Stimulated activated CD4-positive, alpha-beta T cell treated with anti-CD3 and anti-CD28 coated beads, TNF-alpha, amount 100 ng/mL, for 24 hours (primary cell): ENCODE results near the gene HNRNPLL.
A peak's percentile ranks its signal among the peaks of the same experiment; 100 is the strongest.
"Not testable (repeated sequence)": the region's sequence is repeated elsewhere in the genome, so short reads cannot be mapped to it uniquely, and the experiment has no call there.

Experiments used
- DNase-seq, 3 experiments: peaks; one replicate each; pipeline ENCODE4 v3.0.0-alpha.2; 2020; ENCODE audit warnings: low read depth in 3 of 3

The HNRNPLL gene

DNA sequence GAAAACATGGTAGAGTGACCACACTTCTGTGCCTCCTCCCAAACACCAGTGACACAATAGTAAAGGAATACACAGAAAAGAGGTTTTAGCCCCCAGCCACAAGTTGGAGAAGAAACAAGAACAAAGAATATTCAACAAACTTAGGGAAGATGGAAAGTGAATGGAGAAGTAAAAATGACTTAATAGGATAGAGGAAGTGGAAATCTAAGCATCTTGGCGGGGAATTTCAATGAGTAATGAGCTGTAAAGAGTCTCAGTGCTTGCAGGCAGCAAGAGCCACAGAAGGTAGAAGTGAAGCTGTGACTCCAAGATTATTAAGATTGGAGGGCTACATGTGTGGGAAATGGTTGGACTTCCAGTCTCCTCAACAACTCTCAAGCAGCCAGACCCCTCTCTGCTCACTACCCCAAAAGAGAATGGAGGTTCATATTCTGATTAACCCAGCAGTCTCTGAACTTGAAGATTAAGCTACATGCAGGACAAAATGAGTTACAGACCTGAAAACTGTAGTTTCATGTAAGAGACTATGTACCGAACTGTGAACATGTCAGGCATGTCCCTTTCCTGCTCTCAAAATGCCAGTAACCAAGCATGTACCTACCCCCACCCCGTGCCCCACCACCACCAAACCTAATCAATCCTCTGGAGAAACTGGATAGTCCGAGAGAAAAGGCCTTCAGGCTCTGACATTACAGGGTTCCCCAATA is 16.9 kb upstream of the HNRNPLL start:
- DNase-seq: no peak

DNA sequence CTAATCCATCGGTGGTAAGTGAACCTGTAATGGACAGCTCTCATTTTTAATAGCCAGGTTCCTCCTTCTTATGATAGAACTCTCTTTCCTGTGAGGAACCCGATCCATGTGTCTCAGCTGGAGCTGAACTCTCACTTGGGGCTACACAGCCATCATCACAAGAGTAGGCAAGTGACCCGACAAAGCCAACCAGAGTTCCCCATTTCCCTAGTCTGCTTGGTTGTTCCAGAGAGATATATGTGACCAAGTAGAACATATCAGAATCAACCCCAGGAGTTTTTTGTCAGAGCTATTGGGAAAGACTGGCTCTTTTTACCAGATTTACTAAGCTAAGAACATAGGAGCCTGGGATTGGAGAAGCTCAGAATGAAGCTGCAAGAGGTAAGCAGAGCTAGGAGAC is 14.6 kb upstream of the HNRNPLL start:
- DNase-seq: no peak

DNA sequence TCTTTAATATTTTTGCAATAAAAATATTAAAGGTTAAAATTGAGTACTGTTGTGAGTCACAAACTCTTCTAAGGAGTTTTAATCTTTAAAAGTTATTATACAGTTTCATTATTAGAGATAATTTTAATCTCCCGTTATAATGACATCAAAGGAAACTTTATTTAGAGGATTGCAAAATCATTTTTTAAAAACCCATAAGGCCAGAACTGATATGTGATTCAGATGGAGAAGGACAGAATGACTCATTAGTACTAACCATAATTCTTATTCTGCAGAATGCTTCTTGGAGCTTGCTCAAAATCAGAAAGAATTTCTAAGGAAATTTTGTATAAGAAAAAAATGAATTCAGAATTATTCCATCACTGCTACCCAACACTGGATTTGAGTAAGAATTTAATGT is 12.5 kb upstream of the HNRNPLL start:
- no peak for DNase-seq

DNA sequence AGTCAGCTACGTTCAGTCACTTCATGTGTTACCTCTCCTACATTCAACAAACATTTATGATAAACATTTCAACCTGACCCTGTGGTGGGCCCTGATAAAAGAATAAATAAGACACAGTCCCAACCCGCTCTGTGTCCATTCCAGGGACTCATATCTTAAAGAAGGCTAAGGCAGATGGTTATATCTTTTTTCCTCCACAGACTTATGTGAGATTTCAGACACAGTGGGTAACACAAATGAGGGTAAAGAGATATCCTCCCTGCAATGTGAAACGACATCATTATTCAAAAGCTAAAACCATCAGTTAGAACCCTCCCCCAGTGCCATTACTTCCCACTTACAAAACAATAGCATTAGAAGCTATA is 11.1 kb upstream of the HNRNPLL start:
- no peak for DNase-seq

DNA sequence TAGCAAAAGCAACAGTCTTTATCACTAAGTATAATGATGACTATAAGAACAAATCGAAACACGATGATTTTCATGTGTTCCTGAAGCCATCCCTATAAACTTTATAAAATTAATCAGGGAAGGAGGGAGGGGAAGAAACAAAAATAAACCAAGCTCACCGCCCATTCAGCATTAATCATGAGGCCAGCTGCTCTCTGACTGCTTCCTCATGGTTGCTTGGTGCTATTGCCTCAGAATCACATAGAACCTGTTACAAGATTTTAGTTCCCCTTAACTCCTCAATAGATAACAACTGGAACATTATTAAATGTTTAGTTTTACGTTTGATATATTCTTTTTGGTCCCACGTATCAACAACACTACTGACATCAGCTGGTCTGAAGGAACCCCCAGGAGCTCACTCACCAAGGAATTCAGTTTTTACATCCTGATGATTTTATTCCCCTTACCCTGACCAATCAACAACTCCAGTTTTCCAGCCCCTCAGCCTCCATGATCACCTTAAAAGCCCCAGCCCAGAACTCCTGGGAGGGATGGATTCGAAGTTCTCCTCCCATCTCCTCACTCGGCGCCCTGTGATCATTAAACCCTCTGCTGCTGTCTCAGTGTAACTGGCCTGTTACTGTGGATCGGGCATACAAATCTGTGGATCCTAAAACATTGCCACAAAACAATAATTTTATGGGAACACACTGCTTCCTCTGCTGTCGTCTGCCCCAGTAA is 10.6 kb upstream of the HNRNPLL start:
- no peak for DNase-seq

DNA sequence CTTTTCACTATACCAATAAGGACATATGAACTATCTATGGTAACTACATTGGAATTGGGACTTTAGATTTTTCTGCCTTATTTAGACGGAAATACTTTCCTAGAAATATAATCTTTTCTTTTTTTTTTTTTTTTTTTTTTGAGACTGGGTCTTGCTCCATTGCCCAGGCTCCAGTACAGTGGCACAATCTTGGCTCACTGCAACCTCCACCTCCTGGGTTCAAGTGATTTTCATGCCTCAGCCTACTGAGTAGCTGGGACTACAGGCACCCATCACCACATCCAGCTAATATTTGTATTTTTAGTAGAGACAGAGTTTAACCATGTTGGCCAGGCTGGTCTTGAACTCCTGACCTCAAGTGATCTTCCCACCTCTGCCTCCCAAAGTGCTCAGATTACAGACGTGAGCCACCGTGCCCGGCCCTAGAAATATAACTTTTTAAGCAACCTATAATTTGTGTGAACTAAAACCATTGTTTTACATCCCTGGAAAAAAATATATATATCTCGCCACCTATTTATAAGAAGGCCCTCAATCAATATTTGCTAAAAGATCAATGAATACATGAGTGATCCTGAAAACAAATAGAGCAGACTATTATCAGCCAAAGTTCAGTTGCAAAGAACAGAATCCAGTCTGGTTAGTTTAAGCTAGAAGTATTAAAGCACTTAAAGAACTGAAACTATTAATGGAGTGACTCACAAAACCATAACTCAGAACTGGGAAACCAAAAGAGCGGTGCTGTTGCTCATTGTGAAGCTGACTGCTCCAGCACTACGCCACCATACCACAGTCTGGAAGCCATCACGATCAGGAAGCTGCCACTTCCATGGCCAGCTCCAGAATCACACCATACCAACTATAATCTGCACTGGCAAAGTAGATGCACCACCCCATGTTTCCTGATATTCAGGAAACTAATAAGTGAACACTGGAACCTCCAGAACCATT is 8.4 kb upstream of the HNRNPLL start:
- peak in 2 of 3 experiments; percentile 14 to 39 for DNase-seq

DNA sequence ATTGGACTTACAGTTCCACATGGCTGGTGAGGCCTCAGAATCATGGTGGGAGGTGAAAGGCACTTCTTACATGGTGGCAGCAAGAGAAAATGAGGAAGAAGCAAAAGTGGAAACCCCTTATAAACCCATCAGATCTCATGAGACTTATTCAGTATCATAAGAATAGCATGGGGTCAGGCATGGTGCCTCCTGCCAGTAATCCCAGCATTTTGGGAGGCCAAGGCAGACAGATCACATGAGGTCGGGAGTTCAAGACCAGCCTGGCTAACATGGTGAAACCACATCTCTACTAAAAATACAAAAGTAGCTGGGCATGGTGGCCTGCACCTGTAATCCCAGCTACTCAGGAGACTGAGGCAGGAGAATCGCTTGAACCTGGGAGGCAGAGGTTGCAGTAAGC is 6.5 kb upstream of the HNRNPLL start:
- not testable (repeated sequence) for DNase-seq

DNA sequence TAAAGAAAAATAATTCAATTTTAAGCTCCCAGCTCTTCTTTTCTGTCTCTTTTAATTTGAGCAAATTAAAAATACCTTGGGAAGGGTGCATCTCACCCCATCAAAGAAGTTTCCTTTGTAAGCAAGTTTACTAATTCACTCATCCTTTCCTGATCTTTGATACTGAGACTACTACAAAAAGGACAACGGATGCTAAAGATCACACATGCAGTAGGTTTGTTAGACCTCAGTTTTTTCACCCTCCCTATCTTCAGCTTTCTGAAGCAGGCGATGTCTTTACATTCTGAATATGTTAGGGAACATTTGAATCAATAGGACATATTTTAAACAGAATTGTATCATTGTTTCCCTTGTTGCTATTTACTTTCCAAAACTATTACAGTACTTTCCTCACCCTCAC is 6.0 kb upstream of the HNRNPLL start:
- DNase-seq: no peak

DNA sequence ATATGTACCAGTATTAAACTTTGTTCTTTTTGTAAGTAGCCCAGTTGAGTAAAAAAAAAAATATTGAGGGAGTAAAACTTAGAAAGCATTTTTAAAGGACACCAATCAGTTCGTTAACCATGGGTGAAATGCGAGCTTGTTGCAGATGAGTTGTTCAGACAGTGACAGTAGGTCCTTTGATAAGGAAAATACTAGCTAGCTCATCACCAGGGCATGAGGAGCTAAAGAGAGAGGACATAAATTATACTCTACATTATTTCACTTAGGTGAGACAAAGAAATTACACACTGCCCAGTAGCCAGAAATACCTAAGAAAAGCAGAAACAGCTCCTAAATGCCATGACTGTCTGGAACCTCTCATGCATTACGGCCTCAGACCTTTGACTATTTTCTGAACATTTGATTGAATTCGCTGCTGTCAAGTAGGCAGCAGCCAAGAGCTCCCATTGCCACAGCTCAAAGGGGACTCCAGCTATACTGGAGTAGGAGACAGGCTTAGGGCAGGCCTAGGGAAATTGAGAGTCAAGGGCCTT is 2.6 kb upstream of the HNRNPLL start:
- no peak for DNase-seq

DNA sequence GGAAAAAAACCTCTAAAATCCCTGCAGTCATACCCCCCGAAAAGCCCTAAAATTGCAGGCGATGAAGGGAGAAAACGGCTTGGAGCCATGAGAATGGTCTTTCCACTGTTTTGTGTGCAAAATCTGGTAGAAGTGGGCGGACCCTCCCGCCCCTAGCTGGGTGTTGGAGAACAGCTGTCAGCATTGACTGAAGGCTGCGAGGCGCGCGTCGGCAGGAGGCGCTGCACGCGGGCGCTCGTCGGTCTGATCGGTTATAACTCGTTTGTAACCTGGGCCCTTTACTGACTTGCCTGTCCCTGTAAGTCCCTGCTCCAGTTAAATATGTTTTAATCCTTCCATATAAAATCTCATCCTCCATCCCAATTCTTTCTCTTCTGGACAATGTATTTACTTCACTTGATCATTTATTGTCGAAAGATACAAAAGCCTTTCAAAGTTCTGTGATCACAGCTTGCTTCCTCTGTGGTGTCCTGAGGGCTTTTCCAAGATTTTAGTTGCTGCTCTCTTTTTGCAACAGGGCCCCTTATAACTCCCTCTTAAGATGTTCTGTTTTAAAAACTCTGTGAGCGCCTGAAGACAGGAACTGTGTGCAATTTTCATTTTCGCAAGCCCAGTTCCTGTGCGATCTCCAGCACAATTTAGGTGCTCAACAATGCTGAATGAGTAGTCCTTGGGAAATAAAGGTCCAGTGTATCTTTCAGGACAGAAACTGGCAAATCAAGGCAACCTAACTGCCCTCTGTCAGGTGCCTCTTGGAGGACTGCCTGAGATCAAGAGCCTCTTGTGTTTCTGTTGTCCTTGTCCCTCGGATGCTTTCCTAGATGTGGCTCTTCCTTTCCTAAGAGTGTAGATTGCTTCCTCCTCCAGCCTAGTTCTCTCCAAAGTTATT is 918 bp upstream of the HNRNPLL start:
- DNase-seq: peak; percentile 65 to 81 (median 70)

DNA sequence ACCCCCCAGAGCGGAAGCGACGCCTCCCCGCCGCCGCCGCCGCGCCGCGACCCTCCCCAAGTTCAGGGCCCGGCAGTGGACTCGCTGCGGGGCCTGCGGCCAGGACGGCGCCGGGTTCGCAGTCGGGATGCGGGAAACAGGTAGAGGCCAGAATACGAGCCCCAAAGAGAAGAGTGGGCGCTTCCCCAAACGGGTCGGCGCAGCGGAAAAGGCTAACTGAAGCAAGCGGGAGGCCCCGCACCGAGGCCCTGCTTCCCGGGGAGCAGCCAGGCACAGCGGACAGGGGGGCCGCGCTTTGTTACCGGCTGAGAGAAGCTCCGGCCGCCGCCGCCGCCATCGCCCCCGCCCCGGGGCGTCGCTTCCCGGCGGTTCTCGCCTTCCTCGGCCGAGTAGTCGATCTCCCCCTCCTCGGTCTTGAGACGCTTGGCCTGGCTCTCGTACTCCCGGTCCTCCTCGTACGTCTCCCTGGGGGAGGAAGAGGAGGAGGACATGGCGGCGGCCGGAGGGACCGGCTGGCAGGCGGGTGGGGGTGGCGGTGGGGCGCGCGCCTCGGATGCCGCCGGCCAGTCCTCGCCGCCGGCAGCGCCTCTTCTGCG is 494 bp downstream of the HNRNPLL start:
- peak in 2 of 3 experiments; percentile 17 to 21 for DNase-seq

DNA sequence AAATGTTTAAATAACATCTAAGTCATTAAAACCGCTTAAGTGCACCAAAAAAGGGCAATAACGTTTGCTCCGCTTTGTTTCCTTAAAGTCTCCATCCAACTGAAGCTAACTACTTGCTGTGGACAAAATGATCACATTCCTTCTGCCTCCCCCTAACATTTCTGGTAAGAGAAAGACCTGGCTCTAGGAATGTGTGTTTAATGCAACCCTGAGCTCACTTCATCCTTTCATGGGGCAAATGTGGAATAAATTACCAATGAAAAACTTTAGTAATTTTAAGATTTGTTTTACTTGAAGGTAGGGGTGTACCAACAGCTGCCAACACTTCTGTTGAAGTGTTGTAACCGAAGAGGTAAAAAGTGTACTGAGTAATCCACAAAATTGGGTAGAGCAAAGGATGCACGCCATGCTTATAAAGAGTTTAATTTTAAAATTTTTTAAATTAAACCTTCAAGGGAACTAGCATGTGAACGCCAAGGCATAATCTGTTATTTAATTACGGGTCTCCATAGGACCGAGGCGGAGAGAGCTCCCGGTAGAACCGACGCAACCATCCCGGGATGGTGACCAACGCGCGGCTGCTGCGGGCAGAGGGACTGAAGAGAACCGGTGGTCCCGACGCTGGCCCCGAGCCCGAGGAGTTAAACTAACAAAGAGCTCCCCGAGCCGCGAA is 1.1 kb downstream of the HNRNPLL start:
- DNase-seq: peak in 1 of 3 experiments; percentile 3

DNA sequence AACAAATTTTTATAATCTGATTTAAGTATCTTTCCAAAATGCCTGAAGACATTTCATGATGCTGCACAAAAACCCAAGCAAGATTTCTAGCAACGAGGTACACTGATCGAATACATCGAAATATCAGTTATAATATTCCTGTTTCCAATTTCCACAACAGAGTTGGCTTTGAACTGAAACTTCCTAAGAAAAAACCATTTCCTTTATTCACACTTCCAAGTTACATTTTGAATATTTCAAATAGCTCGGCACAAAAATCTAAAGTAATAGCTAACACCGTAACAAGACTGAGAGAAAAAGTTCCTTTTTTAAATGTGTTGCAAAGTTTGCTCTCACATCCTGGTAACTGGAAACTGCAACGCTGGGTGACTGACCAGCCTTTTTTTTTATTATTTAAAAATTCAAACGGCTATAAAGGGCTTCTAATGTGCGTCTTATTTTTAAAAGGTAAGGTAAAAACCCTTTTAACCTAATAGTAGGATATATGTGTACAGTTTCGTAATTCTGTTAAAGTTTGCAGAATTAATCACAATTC is 1.7 kb downstream of the HNRNPLL start:
- no peak for DNase-seq

DNA sequence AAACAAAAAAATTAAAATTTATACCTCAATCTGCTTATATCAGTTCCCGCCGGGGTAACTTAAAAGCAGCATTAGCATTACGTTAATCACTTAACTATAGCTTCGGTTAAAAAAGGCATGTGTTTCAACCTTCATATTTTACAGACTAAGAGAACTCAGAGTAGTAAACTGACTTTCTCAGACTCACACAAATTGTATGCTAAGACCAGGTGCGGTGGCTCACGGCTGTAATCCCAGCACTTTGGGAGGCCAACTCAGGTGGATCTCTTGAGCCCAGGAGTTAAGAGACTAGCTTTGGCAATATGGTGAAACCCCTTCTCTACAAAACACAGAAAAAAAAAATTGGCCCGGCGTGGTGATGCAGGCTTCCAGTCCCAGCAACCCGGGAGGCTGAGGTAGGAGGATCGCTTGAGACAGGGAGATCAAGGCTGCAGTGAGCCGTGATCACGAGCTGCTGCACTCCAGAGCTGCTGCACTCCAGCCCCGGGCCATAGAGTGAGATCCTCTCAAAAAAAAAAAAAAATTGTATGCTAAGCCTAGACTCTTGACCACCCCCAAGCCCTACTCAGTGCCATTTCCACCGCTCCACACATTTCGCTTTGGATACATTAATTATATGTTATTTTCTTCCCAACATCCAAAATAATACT is 2.4 kb downstream of the HNRNPLL start:
- peak in 1 of 3 experiments; percentile 9 for DNase-seq

DNA sequence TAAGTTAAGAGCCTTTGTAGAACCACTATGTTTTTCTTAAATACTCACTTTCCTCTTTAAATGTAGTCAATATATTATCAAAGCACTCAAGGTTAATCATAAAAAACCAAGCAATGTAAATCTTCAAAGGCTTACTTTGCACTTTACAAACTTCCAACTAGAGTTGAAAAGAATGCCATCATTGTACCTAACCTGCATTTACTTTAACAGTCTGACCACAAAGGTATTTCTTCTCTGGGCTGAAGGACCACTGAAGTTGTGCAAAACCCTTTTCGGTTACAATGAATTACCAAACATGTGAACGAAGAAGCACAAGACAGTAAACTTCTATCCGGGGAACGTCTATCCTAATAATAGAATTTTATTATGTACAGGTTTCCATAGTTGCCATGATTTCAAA is 3.0 kb downstream of the HNRNPLL start:
- no peak for DNase-seq

DNA sequence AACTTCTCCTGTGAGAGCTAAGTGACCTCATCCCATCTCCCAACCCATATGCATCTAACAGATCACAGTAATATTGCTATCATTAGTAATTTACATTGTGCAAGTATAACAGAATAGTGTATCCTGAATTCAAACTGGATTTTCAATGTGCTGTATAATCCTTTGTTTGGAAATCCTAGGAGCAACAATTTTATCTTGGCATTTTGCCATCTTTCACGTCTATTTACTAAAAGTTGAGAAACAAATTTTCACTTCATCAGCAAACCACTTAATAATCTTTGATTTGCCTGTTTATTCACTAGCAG is 3.8 kb downstream of the HNRNPLL start:
- no peak for DNase-seq

DNA sequence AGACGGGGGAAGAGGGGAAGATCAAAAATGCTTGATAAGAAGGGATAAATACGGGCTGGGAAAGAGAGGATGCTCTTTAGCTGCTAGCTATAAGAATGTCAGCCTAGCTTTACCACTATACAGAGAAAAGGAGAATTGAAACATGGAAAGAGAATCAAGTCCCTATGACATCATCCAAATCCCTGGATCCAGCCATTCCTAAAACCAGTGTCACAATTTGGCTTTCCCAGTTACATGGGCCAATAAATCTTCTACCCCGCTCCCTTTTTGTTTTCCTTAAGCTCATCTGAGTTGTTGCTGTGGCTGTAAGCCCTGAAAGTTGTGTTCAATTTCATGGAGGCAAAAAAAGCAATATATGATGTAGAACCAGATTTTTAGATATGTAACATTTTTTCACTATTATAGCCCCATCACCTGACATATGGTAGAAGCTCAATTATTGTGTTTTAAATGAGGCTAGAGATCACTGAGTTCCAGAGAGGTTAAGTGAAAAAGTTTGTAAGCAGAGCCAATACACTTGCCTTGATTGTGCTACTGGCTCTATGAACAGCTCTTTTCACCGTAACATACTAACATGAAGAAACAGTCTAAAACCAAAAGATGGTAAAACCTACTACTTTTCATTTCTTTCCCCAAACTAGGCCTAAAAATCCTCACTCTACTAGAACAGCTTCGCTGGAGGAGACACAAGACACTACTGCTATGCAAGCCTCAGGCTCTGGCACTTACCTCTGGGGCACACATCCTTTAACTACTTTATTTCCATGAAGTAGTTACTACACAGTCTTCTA is 4.3 kb downstream of the HNRNPLL start:
- DNase-seq: no peak

DNA sequence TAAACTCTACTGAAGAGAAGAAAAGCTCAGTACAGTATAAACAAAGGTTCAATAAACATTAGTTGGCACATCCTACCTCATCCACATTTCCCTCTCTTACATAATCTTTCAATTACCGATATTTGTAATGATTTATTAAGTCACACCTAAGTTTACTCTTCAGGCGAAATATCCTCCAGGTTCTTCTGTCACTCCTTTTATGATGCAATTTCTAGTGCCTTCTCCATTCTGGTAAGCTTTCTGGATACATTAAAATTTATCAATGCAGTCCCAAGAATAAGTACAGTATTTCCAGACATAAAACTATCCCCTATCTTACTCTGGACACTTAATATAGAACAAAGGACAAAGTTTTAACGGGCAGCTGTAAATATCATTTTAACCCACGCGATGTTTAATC is 5.6 kb downstream of the HNRNPLL start:
- DNase-seq: no peak

DNA sequence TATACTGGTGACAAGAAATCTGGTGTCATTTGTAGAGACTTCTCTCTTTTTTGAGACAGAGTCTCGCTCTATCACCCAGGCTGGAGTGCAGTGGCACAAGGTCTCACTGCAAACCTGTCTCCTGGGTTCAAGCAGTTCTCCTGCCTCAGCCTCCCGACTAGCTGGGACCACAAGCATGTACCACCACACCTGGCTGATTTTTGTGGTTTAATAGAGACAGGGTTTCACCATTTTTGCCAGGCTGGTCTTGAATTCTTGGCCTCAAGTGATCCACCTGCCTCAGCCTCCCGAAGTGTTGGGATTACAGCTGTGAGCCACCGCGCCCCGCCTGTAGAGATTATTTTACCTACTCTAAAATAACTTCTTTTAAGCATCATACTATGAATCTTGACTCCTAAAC is 6.5 kb downstream of the HNRNPLL start:
- DNase-seq: no peak
